ENCODE results near the gene ZNF827.

GRCh38 chr4:145732001-145732815 lies 206.4 kb downstream of the ZNF827 start:
- no peak for TF ChIP-seq CTCF (IDR thresholded peaks at IDR 0.05)
- TF ChIP-seq POLR2A (IDR thresholded peaks at IDR 0.05): no peak

Measured in thyroid gland (tissue), 4 donors.